Panc1 (cell line): Measurements from ENCODE around the gene CRYBG3. TPM values are rescaled to one million over a fixed set of nuclear protein-coding genes. Genes with fewer than 3 reads are reported as not detected.

Source experiments
- ATAC-seq: fragments of 200-7000 bp; cut with Tn5 transposase; 2 replicates; pipeline ENCODE4 v1.9.1; 2020; ENCODE audit warnings: mild to moderate bottlenecking, moderate library complexity
- BruUV-seq: library from RNA; stranded (reverse); fragments of 400-500 nt; replicated peaks from 2 replicates; lab custom pipeline; 2021; lab: Mats Ljungman, UMichigan
- CTCF ChIA-PET: fragments of 300-600 bp; sonication (Branson Sonifier 250); formaldehyde crosslinking; loops from one replicate; lab custom pipeline; 2022; ENCODE audit warnings: antibody characterized with exemption; lab: Charles Lee
- POLR2A ChIA-PET: fragments of 300-600 bp; sonication (Branson Sonifier 250); formaldehyde crosslinking; loops from one replicate; lab custom pipeline; 2022; ENCODE audit warnings: antibody characterized with exemption; lab: Charles Lee
- DNase-seq: peaks from one replicate; pipeline ENCODE4 v3.0.0-alpha.2; 2010; ENCODE audit warnings: low read depth, low spot score
- H3K27ac ChIP-seq: 2 replicates; pipeline ENCODE4 v1.5.1; 2011; ENCODE audit warnings: mild to moderate bottlenecking, low read length, inconsistent platforms
- H3K27me3 ChIP-seq: fragments of 200-500 bp; sonication (Bioruptor generic); 2 replicates; pipeline ENCODE4 v1.6.0; 2014; ENCODE audit warnings: low read length, inconsistent platforms; ENCODE audit not compliant: control insufficient read depth, insufficient read depth
- H3K36me3 ChIP-seq: fragments of 200-500 bp; sonication (Bioruptor generic); 2 replicates; pipeline ENCODE4 v1.5.1; 2014; ENCODE audit warnings: inconsistent platforms, mild to moderate bottlenecking, low read length, moderate library complexity; ENCODE audit not compliant: control insufficient read depth, insufficient read depth
- H3K4me1 ChIP-seq: 2 replicates; pipeline ENCODE4 v1.5.1; 2011; ENCODE audit warnings: inconsistent platforms, mild to moderate bottlenecking, low read length, moderate library complexity; ENCODE audit not compliant: control insufficient read depth, insufficient read depth
- H3K4me3 ChIP-seq, 2 experiments: 2 replicates each; pipeline ENCODE4 v1.5.1; 2011 to 2012; ENCODE audit warnings: low read depth in 2 of 2, low read length in 2 of 2, mild to moderate bottlenecking in 2 of 2, inconsistent platforms in 1 of 2, moderate library complexity in 1 of 2
- H3K9me3 ChIP-seq: fragments of 200-500 bp; sonication (Bioruptor generic); 2 replicates; pipeline ENCODE4 v1.5.1; 2014; ENCODE audit warnings: low read depth, mild to moderate bottlenecking, inconsistent platforms, low read length, moderate library complexity; ENCODE audit not compliant: control insufficient read depth, insufficient read depth
- POLR2AphosphoS5 ChIP-seq: IDR thresholded peaks from 2 replicates; pipeline ENCODE4 v1.6.1; 2012; ENCODE audit warnings: mild to moderate bottlenecking, low read depth, low read length, moderate library complexity
- SIN3A ChIP-seq: IDR thresholded peaks from 2 replicates; pipeline ENCODE4 v1.6.1; 2012; ENCODE audit warnings: low read depth, mild to moderate bottlenecking, low read length, moderate library complexity, borderline replicate concordance; ENCODE audit not compliant: insufficient read depth
- TCF7L2 ChIP-seq: IDR thresholded peaks from 2 replicates; pipeline ENCODE4 v1.6.1; 2011; ENCODE audit warnings: mild to moderate bottlenecking, low read depth, low read length, inconsistent platforms
- in situ Hi-C: cut with HindIII; loops from 2 replicates; pipeline ENCODE4 v1.10.0; 2016; ENCODE audit warnings: low sequenced_read_pairs, low pct_unique_long_range_greater_than_20kb
- intact Hi-C: fragments of 100-400 bp; cut with micrococcal nuclease; formaldehyde crosslinking; loops from one replicate; pipeline ENCODE4 v1.10.0; 2022; ENCODE audit not compliant: unreplicated experiment
- total RNA-seq: library from RNA; stranded (reverse); gene quantifications from one replicate; pipeline ENCODE4 v1.2.1, GENCODE V29; 2021; ENCODE audit not compliant: unreplicated experiment
- TF ChIP-seq, protein P1 (sequence below): fragments of 450-650 bp; IDR thresholded peaks from 2 replicates; pipeline ENCODE4 v1.5.1; 2017; ENCODE audit warnings: mild to moderate bottlenecking
- TF ChIP-seq, protein P2 (sequence below), 2 experiments: IDR thresholded peaks; 2 replicates each; pipeline ENCODE4 v1.6.1; 2011 to 2012; ENCODE audit warnings: low read depth in 2 of 2, control low read depth in 1 of 2, low read length in 1 of 2, mild to moderate bottlenecking in 1 of 2, moderate library complexity in 1 of 2; ENCODE audit not compliant: insufficient read depth in 1 of 2

CRYBG3 gene
- total RNA-seq, 1 experiment from 2014 or later, result 24.6 TPM

DNA sequence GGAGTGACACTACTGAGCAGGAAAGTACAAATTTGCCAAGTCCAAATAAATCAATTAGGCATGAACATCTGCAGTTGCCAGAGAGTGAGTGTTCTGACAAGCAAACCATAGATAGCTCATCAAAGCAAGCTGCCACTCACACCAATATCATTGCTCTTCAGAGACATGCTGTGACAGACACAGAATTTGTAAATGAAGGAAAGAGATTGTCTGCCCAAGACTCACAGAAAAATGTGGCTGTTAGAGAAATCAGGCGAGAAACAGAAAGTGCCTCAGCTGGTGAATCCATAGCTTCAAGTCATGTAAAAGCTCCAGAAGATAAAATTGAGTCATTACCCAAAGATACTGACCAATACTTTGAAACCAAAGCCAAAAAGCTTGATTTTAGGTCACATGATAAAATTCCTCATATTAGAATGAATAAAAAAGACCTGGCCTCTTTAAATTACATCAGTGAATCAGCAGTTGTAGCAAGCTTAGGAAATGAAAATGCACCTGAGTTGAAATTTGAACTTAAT, 50.8 kb downstream of the CRYBG3 start:
- no peaks in the 10 kb centered on the region for H3K9me3 ChIP-seq
- TF ChIP-seq POLR2AphosphoS5, result no peak
- TF ChIP-seq, protein P1, sequence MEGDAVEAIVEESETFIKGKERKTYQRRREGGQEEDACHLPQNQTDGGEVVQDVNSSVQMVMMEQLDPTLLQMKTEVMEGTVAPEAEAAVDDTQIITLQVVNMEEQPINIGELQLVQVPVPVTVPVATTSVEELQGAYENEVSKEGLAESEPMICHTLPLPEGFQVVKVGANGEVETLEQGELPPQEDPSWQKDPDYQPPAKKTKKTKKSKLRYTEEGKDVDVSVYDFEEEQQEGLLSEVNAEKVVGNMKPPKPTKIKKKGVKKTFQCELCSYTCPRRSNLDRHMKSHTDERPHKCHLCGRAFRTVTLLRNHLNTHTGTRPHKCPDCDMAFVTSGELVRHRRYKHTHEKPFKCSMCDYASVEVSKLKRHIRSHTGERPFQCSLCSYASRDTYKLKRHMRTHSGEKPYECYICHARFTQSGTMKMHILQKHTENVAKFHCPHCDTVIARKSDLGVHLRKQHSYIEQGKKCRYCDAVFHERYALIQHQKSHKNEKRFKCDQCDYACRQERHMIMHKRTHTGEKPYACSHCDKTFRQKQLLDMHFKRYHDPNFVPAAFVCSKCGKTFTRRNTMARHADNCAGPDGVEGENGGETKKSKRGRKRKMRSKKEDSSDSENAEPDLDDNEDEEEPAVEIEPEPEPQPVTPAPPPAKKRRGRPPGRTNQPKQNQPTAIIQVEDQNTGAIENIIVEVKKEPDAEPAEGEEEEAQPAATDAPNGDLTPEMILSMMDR, result no peak
- H3K27me3 ChIP-seq, result no peaks in the 10 kb centered on the region
- no peaks in the 10 kb centered on the region for H3K36me3 ChIP-seq
- no TSS peak for BruUV-seq
- no peak for DNase-seq
- no peaks in the 10 kb centered on the region for H3K4me1 ChIP-seq
- H3K27ac ChIP-seq, result no peak overlapping the region
- no peak overlapping the region for H3K4me3 ChIP-seq
- in situ Hi-C loops (no loop called here), intact Hi-C loops (no loop called here)
- no peak for ATAC-seq
- ChIA-PET CTCF (no interaction called here), POLR2A (no interaction called here)

DNA sequence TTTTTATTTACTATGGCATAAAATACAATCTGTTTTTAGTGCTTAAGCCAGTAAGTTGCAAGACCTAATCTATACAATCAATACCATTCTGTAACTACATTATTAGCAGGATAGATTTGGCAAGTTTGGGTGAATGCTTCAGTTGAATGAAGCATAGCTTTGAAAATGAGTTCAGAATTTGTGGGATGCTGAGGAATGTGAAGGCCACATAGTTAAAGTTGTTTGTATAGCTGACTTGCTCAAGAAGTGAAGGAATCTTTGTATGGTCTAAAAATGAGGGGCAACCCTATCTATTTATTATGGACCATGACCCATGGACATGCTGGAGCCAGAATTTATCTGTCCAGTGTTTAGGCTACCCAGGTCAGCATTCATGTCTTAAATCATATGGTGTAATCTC, 58.5 kb downstream of the CRYBG3 start:
- Histone ChIP-seq H3K36me3 (no peaks in the 10 kb centered on the region), H3K27ac (no peak overlapping the region), H3K27me3 (no peaks in the 10 kb centered on the region), H3K4me1 (peaks cover 7% of the 10 kb centered on the region; the same call in 1 of the 2 replicates), H3K9me3 (no peaks in the 10 kb centered on the region), H3K4me3 (no peak overlapping the region)
- no peak for ATAC-seq
- no TSS peak for BruUV-seq
- in situ Hi-C loops (no loop called here), intact Hi-C loops (no loop called here)
- CTCF ChIA-PET, result no interaction called here
- POLR2A ChIA-PET, result no interaction called here
- no peak for DNase-seq
- TF ChIP-seq TCF7L2 (no peak), SIN3A (no peak), POLR2AphosphoS5 (no peak)
- TF ChIP-seq, protein P1, result no peak
- TF ChIP-seq, protein P2, sequence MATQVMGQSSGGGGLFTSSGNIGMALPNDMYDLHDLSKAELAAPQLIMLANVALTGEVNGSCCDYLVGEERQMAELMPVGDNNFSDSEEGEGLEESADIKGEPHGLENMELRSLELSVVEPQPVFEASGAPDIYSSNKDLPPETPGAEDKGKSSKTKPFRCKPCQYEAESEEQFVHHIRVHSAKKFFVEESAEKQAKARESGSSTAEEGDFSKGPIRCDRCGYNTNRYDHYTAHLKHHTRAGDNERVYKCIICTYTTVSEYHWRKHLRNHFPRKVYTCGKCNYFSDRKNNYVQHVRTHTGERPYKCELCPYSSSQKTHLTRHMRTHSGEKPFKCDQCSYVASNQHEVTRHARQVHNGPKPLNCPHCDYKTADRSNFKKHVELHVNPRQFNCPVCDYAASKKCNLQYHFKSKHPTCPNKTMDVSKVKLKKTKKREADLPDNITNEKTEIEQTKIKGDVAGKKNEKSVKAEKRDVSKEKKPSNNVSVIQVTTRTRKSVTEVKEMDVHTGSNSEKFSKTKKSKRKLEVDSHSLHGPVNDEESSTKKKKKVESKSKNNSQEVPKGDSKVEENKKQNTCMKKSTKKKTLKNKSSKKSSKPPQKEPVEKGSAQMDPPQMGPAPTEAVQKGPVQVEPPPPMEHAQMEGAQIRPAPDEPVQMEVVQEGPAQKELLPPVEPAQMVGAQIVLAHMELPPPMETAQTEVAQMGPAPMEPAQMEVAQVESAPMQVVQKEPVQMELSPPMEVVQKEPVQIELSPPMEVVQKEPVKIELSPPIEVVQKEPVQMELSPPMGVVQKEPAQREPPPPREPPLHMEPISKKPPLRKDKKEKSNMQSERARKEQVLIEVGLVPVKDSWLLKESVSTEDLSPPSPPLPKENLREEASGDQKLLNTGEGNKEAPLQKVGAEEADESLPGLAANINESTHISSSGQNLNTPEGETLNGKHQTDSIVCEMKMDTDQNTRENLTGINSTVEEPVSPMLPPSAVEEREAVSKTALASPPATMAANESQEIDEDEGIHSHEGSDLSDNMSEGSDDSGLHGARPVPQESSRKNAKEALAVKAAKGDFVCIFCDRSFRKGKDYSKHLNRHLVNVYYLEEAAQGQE (IDR thresholded peaks at IDR 0.05; ENCODE audit: insufficient read depth in 1 of 2, low read depth in 2 of 2, low read length in 1 of 2), result no peak
